Hepatocyte (in vitro differentiated cells): ENCODE data around the gene LGR5.

Experiments
- CTCF ChIP-seq: fragments of 200-600 bp; sonication (generic); IDR thresholded peaks from 2 replicates; pipeline ENCODE4 v1.5.1; 2016; ENCODE audit warnings: antibody characterized with exemption, mild to moderate bottlenecking; ENCODE audit not compliant: poor library complexity
- EZH2 ChIP-seq: fragments of 200-600 bp; sonication (generic); IDR thresholded peaks from 2 replicates; pipeline ENCODE4 v1.6.1; 2016; ENCODE audit warnings: antibody characterized with exemption, mild to moderate bottlenecking, borderline replicate concordance
- EZH2phosphoT487 ChIP-seq: fragments of 200-600 bp; sonication (generic); IDR thresholded peaks from one replicate; pipeline ENCODE4 v1.6.1; 2018; ENCODE audit warnings: antibody characterized with exemption, mild to moderate bottlenecking, low read depth, moderate library complexity; ENCODE audit not compliant: unreplicated experiment, severe bottlenecking

- TF ChIP-seq CTCF (no peak), EZH2 (no peak), EZH2phosphoT487 (no peak)
These were observed 40.4 kb upstream of the LGR5 start for GRCh38 chr12:71399197-71399596.
